GM13977 (cell line): ENCODE measurements around the gene PTPRG.

ENCODE experiments used
- DNase-seq: peaks from one replicate; pipeline ENCODE4 v3.0.0; 2012; ENCODE audit warnings: low spot score
- CTCF ChIP-seq: IDR thresholded peaks from 2 replicates; pipeline ENCODE4 v1.5.1; 2012; ENCODE audit warnings: mild to moderate bottlenecking, control low read depth; ENCODE audit not compliant: insufficient read depth; ENCODE audit errors: extremely low read depth, missing control alignments
- in situ Hi-C: fragments of 300-500 bp; cut with MboI; formaldehyde crosslinking; loops from one replicate; pipeline ENCODE4 v1.12.0; 2022; ENCODE audit warnings: low sequenced_read_pairs, low pct_unique_long_range_greater_than_20kb, mixed read lengths, inconsistent platforms; ENCODE audit not compliant: unreplicated experiment

PTPRG gene

GRCh38 chr3:62128051-62128450, 566.7 kb downstream of the PTPRG start:
- TF ChIP-seq CTCF = no peak
- DNase-seq = no peak
- in situ Hi-C loops = no loop called here

DNA sequence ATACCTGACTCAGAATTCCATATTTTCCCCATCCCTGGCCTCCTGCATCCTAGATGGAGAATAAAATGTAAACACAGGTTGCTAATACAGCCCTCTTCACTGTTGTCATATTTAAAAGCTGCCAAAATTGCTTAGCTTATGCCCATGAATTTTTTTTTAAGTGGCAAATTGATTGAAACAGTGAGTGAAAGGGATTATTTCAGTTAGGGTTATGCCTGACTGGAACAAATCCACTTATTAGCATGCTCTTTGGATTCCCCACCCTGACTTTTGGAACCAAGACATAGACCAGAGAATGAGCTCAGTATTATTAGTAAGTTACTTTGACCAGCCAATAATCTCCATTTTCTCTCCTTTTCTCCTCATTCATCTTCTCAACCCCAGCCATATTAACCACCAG, 567.3 kb downstream of the PTPRG start:
- in situ Hi-C loops = no loop called here
- no peak for TF ChIP-seq CTCF
- DNase-seq = no peak

- no peak for DNase-seq
- TF ChIP-seq CTCF = no peak
- in situ Hi-C loops = no loop called here
Observed at GRCh38 chr3:62131050-62131449, 569.7 kb downstream of the PTPRG start.

DNA sequence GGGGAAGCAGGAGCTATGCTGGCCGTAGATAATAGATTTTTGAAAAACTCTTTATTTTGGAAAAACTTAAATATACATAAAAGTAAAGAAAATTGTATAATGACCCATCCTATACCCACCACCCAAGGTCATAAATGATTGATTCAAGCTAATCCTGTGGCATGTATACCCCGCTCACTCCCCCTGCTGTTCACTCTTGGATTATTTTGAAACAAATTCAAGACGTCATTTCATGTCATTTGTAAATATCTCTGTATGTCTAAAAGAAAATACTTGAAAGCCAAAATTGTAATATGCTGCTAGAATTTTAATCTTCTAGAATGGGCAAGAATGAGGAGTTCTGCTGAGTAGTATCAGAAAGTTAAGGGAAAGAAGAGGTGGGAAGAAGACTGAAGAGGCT, 570.2 kb downstream of the PTPRG start:
- peak; percentile 12 for TF ChIP-seq CTCF
- DNase-seq = no peak
- in situ Hi-C loops = no loop called here

DNA sequence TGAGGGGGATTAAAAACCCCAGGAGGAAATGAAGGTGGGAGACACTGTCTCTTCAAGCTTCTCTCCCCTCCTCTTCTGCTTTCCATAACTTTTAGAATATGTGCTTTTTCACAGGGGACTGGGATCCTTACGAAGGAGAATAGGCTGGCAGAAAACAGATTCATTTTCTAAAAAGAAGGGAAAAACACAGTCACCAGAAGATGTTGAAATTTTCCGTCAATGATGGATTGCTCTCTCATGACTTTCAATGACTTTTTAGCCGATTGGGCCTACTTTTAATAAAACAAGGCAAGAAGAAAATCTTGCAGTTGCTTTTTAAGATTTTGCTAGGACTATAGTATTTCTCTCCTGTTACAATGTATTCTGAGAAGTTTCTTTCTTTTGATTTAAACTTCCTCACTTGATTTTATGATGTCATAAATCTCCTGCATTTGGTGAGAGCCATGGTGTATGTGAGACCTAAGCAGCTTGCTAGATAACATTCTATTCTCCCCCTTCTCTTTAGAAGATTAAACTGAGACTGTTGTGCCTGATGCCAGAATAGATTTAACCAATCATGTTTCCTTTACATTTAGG, 570.7 kb downstream of the PTPRG start:
- no peak for DNase-seq
- TF ChIP-seq CTCF = no peak
- in situ Hi-C loops = no loop called here

- in situ Hi-C loops = no loop called here
Observed at GRCh38 chr3:62133015-62133414, 571.6 kb downstream of the PTPRG start.

More at GRCh38 chr3:62133015-62133414, 571.6 kb downstream of the PTPRG start:
- no peak for TF ChIP-seq CTCF
- DNase-seq = no peak
